Measurements from ENCODE around the gene SIPA1L3.
"Not testable (repeated sequence)": the region's sequence is repeated elsewhere in the genome, so short reads cannot be mapped to it uniquely, and the experiment has no call there.

DNA sequence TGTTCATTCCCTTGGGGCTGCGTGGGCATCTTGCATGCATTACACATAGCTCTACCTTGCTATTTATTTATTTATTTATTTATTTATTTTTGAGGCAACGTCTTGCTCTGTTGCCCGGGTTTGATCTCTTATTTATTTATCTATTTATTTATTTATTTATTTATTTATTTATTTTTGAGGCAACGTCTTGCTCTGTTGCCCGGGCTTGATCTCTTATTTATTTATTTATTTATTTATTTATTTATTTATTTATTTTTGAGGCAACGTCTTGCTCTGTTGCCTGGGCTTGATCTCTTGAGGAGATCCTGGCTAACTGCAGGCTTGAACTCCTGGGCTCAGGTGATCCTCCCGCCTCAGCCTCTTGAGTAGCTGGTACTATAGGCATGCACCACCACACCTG lies 158.8 kb downstream of the SIPA1L3 start:
- TF ChIP-seq, protein P1, sequence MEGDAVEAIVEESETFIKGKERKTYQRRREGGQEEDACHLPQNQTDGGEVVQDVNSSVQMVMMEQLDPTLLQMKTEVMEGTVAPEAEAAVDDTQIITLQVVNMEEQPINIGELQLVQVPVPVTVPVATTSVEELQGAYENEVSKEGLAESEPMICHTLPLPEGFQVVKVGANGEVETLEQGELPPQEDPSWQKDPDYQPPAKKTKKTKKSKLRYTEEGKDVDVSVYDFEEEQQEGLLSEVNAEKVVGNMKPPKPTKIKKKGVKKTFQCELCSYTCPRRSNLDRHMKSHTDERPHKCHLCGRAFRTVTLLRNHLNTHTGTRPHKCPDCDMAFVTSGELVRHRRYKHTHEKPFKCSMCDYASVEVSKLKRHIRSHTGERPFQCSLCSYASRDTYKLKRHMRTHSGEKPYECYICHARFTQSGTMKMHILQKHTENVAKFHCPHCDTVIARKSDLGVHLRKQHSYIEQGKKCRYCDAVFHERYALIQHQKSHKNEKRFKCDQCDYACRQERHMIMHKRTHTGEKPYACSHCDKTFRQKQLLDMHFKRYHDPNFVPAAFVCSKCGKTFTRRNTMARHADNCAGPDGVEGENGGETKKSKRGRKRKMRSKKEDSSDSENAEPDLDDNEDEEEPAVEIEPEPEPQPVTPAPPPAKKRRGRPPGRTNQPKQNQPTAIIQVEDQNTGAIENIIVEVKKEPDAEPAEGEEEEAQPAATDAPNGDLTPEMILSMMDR (IDR thresholded peaks at IDR 0.05; ENCODE audit: low read length): not testable (repeated sequence)
- not testable (repeated sequence) for TF ChIP-seq EZH2 (IDR thresholded peaks at IDR 0.05; ENCODE audit: borderline replicate concordance, low read length)

Data from OCI-LY1 (cell line).